Measurements from ENCODE around the gene CCDC13.

The CCDC13 gene

DNA sequence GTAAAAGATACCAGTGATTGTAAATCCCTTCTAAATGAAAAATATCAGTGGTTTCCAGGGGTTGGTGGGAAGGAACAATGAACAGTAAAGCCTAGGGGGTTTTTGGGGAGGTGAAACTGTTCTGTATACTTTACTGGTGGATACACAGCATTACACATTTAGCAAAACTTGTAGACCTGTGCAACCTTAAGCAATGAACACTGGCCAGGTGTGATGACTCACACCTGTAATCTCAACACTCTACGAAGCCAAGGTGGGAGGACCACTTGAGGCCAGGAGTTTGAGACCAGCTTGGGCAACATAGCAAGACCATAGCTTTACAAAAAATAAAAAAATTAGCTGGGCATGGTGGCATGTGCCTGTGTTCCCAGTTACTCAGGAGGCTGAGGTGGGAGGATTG lies 1.8 kb downstream of the CCDC13 start:
- no peak overlapping the region for H3K9ac ChIP-seq (ENCODE audit: low read depth in 1 of 2, low read length in 2 of 2)
- no peaks in the 10 kb centered on the region for H3K36me3 ChIP-seq (ENCODE audit: control insufficient read depth in 2 of 2, insufficient read depth in 2 of 2, low read length in 2 of 2)
- H3K9me3 ChIP-seq (ENCODE audit: control insufficient read depth in 2 of 2, low read length in 2 of 2): no peaks in the 10 kb centered on the region
- peaks cover 0 to 5% of the 10 kb centered on the region in 2 donors for H3K4me1 ChIP-seq (ENCODE audit: control insufficient read depth in 2 of 2, insufficient read depth in 2 of 2, low read length in 2 of 2)
- H3K4me3 ChIP-seq (ENCODE audit: low read length in 2 of 2): no peak overlapping the region
- H3K27ac ChIP-seq (ENCODE audit: low read depth in 2 of 2, low read length in 2 of 2): no peak overlapping the region
- H3K27me3 ChIP-seq (ENCODE audit: control insufficient read depth in 2 of 2, insufficient read depth in 2 of 2, low read length in 2 of 2): no peaks in the 10 kb centered on the region

DNA sequence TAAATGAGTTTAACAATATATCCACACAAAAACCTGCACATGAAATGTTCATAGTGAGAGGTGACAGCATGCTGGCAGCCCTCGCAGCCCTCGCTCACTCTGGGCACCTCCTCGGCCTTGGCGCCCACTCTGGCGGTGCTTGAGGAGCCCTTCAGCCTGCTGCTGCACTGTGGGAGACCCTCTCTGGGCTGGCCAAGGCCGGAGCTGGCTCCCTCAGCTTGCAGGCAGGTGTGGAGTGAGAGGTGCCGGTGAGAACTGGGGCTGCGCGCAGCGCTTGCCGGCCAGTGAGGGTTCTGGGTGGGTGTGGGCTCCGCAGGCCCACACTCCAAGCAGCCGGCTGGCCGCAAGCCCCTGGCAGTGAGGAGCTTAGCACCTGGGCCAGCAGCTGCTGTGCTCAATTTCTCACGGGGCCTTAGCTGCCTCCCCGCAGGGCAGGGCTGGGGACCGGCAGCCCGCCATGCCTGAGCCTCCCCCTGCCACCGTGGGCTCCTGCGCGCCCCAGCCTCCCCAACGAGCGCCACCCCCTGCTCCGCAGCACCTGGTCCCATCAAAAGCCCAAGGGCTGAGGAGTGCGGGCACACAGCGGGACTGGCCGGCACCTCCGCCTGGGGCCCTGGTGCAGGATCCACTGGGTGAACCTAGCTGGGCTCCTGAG lies 3.4 kb downstream of the CCDC13 start:
- no peak overlapping the region for H3K27ac ChIP-seq (ENCODE audit: low read depth in 2 of 2, low read length in 2 of 2)
- H3K27me3 ChIP-seq (ENCODE audit: control insufficient read depth in 2 of 2, insufficient read depth in 2 of 2, low read length in 2 of 2): no peaks in the 10 kb centered on the region
- H3K9ac ChIP-seq (ENCODE audit: low read depth in 1 of 2, low read length in 2 of 2): no peak overlapping the region
- H3K9me3 ChIP-seq (ENCODE audit: control insufficient read depth in 2 of 2, low read length in 2 of 2): no peaks in the 10 kb centered on the region
- no peaks in the 10 kb centered on the region for H3K36me3 ChIP-seq (ENCODE audit: control insufficient read depth in 2 of 2, insufficient read depth in 2 of 2, low read length in 2 of 2)
- H3K4me1 ChIP-seq (ENCODE audit: control insufficient read depth in 2 of 2, insufficient read depth in 2 of 2, low read length in 2 of 2): peaks cover 2 to 5% of the 10 kb centered on the region in 2 donors
- H3K4me3 ChIP-seq (ENCODE audit: low read length in 2 of 2): no peak overlapping the region

DNA sequence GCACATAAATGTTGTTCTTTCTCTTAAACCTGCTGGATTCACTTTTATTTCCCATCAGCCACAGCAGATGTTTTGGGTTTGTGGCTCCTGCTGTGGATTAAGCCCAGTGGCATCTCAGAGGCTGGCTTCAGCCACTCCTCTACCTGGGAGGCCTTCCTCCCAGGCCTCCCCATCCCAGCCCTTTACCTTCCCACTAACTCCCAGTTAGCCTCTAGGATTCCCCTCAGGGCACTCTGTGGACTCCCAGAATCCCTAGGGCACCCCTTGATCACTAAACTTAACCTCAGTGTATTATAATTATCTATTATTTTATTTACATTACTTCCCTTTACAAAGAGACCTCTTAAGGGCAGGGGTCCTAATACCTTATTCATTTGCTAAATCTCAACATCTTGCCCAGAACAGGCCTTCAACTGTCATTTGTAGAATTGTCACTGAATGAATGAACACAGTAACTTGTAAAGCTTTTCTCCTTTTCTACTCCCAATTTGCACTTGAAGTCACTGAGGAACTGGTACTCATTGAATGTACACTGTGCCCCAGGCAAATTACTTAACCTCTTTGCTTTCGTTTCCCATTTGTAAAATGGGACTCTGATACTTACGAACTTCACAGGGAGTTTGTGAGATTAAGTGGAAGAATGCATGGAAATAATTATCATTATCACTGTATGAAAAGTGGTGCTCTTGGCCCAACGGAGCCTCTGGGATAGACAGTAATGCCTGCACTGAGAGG lies 8.3 kb downstream of the CCDC13 start:
- no peaks in the 10 kb centered on the region for H3K27me3 ChIP-seq (ENCODE audit: control insufficient read depth in 2 of 2, insufficient read depth in 2 of 2, low read length in 2 of 2)
- H3K36me3 ChIP-seq (ENCODE audit: control insufficient read depth in 2 of 2, insufficient read depth in 2 of 2, low read length in 2 of 2): no peaks in the 10 kb centered on the region
- peaks cover 0 to 2% of the 10 kb centered on the region in 2 donors for H3K4me1 ChIP-seq (ENCODE audit: control insufficient read depth in 2 of 2, insufficient read depth in 2 of 2, low read length in 2 of 2)
- H3K4me3 ChIP-seq (ENCODE audit: low read length in 2 of 2): no peak overlapping the region
- H3K9me3 ChIP-seq (ENCODE audit: control insufficient read depth in 2 of 2, low read length in 2 of 2): no peaks in the 10 kb centered on the region
- no peak overlapping the region for H3K27ac ChIP-seq (ENCODE audit: low read depth in 2 of 2, low read length in 2 of 2)
- H3K9ac ChIP-seq (ENCODE audit: low read depth in 1 of 2, low read length in 2 of 2): no peak overlapping the region

DNA sequence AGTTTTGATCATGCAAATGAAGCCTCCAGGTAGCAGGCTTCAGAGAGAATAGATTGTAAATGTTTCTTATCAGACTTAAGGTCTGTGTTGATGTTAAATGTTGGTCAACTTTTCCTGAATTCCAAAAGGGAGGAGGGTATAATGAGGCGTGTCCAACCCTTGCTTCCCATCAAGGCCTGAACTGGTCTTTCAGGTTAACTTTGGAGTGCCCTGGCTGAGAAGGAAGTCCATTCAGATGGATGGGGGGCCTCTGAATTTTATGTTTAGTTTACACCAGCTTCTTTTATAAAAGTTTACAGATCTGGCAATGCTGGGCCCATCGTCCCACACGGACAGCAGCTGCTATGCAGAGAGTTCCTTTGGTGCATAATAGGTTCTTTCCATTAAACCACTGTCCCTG lies 8.9 kb downstream of the CCDC13 start:
- Histone ChIP-seq H3K27me3 (ENCODE audit: control insufficient read depth in 2 of 2, insufficient read depth in 2 of 2, low read length in 2 of 2) (no peaks in the 10 kb centered on the region), H3K36me3 (ENCODE audit: control insufficient read depth in 2 of 2, insufficient read depth in 2 of 2, low read length in 2 of 2) (no peaks in the 10 kb centered on the region), H3K27ac (ENCODE audit: low read depth in 2 of 2, low read length in 2 of 2) (no peak overlapping the region), H3K4me1 (ENCODE audit: control insufficient read depth in 2 of 2, insufficient read depth in 2 of 2, low read length in 2 of 2) (peaks cover 0 to 2% of the 10 kb centered on the region in 2 donors), H3K4me3 (ENCODE audit: low read length in 2 of 2) (no peak overlapping the region), H3K9ac (ENCODE audit: low read depth in 1 of 2, low read length in 2 of 2) (no peak overlapping the region), H3K9me3 (ENCODE audit: control insufficient read depth in 2 of 2, low read length in 2 of 2) (no peaks in the 10 kb centered on the region)

DNA sequence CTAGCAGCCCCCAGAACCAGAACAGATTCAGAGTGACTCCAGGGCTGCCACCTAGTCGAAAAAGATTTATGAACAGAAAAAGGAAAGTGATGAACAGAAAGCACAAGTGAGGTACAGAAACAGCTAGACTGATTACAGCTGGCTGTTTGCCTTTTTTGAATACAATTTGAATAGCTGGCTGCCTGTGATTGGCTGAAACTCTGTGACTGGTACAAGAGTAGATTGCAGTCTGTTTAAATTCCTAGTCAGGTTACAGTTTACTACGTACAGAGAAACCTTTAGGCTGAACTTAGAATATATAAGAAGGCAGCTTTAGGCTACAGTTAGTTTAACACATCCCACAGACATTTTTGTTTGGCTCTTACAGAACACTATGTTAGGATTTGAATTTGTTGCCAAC lies 10.0 kb downstream of the CCDC13 start:
- H3K4me3 ChIP-seq (ENCODE audit: low read length in 2 of 2): no peak overlapping the region
- no peak overlapping the region for H3K27ac ChIP-seq (ENCODE audit: low read depth in 2 of 2, low read length in 2 of 2)
- H3K9ac ChIP-seq (ENCODE audit: low read depth in 1 of 2, low read length in 2 of 2): no peak overlapping the region
- peaks cover 0 to 2% of the 10 kb centered on the region in 2 donors for H3K4me1 ChIP-seq (ENCODE audit: control insufficient read depth in 2 of 2, insufficient read depth in 2 of 2, low read length in 2 of 2)
- no peaks in the 10 kb centered on the region for H3K36me3 ChIP-seq (ENCODE audit: control insufficient read depth in 2 of 2, insufficient read depth in 2 of 2, low read length in 2 of 2)
- H3K9me3 ChIP-seq (ENCODE audit: control insufficient read depth in 2 of 2, low read length in 2 of 2): no peaks in the 10 kb centered on the region
- H3K27me3 ChIP-seq (ENCODE audit: control insufficient read depth in 2 of 2, insufficient read depth in 2 of 2, low read length in 2 of 2): no peaks in the 10 kb centered on the region

DNA sequence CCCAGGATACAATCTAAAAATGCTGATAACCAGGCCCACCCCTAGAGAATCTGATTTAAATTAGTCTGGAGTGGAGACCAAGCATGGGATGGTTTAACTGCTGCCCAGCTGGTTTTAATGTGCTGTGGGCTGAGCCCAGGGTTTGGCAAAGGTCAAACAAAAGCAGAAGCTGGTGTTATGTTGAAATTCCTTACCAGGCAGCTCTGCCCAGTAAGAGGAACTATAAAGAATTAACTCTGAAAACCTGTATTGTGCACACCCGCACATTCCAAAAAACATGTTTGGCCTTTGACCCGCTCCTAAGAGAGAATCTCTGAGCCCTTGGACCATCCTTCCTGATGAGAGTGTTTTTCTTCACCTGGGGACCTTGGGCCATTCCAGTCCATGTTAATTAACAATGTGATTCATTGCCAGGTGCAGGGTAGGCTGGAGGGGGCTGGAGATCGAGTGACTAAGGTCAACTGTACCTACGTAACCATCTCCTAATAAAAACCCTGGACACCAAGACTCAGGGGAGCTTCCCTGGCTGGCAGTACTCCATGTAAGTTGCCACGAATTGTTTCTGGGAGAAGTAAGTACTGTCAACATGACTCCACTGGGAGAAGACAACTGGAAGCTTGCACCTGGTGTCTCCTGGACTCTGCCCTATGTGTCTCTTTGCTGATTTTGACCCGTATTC lies 10.9 kb downstream of the CCDC13 start:
- H3K27me3 ChIP-seq (ENCODE audit: control insufficient read depth in 2 of 2, insufficient read depth in 2 of 2, low read length in 2 of 2): no peaks in the 10 kb centered on the region
- no peaks in the 10 kb centered on the region for H3K9me3 ChIP-seq (ENCODE audit: control insufficient read depth in 2 of 2, low read length in 2 of 2)
- no peaks in the 10 kb centered on the region for H3K36me3 ChIP-seq (ENCODE audit: control insufficient read depth in 2 of 2, insufficient read depth in 2 of 2, low read length in 2 of 2)
- no peak overlapping the region for H3K4me3 ChIP-seq (ENCODE audit: low read length in 2 of 2)
- no peak overlapping the region for H3K9ac ChIP-seq (ENCODE audit: low read depth in 1 of 2, low read length in 2 of 2)
- H3K4me1 ChIP-seq (ENCODE audit: control insufficient read depth in 2 of 2, insufficient read depth in 2 of 2, low read length in 2 of 2): peaks cover 0 to 2% of the 10 kb centered on the region in 2 donors
- H3K27ac ChIP-seq (ENCODE audit: low read depth in 2 of 2, low read length in 2 of 2): no peak overlapping the region

DNA sequence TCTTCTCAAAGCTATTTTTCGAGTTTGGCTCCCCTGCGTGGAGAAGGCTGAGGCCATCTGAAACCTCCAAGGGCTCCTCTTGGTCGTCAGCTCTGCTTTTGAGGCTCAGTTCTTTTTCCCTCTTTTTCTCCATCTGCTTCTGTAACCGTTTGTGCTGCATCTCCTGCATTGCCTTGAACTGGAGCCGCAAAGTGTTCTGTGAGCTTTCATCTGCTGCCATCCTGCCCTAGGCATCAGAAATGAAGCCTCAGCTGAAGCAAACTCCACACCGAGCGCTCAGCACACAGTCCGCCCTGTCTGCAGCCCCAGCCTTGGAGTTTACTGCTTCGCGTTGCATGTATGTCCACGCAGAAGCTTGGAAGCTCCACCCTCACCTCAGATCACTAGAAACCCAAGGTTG lies 14.9 kb downstream of the CCDC13 start:
- H3K9ac ChIP-seq (ENCODE audit: low read depth in 1 of 2, low read length in 2 of 2): no peak overlapping the region
- no peak overlapping the region for H3K27ac ChIP-seq (ENCODE audit: low read depth in 2 of 2, low read length in 2 of 2)
- no peaks in the 10 kb centered on the region for H3K4me1 ChIP-seq (ENCODE audit: control insufficient read depth in 2 of 2, insufficient read depth in 2 of 2, low read length in 2 of 2)
- no peaks in the 10 kb centered on the region for H3K9me3 ChIP-seq (ENCODE audit: control insufficient read depth in 2 of 2, low read length in 2 of 2)
- H3K27me3 ChIP-seq (ENCODE audit: control insufficient read depth in 2 of 2, insufficient read depth in 2 of 2, low read length in 2 of 2): no peaks in the 10 kb centered on the region
- no peak overlapping the region for H3K4me3 ChIP-seq (ENCODE audit: low read length in 2 of 2)
- no peaks in the 10 kb centered on the region for H3K36me3 ChIP-seq (ENCODE audit: control insufficient read depth in 2 of 2, insufficient read depth in 2 of 2, low read length in 2 of 2)

DNA sequence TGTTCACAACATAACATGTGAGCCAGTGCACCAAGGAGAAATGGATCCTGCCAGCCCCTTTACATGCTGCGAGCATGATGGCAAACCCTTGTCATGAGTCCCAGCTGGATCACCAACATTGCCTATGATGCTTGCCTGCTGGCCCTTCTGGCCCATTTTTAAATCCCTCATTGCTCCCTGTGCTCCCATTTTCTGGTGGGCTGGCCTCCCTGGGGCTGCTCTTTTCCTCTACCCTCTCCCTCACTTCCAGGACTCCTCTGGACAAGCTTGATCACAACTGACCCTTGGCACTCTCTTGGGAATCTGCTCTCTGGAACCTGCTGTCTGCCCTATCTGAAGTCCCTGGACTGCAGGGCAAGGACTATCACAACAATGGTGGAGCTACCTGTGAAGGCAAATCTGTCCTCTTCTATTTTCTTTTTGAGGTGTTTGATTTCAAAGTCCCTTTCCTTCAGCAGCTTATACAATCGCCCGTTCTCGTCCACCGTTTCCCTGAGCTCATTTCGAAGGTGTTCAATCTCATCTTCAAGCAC lies 16.3 kb downstream of the CCDC13 start:
- no peak overlapping the region for H3K9ac ChIP-seq (ENCODE audit: low read depth in 1 of 2, low read length in 2 of 2)
- H3K36me3 ChIP-seq (ENCODE audit: control insufficient read depth in 2 of 2, insufficient read depth in 2 of 2, low read length in 2 of 2): peaks cover 0 to 3% of the 10 kb centered on the region in 2 donors
- H3K9me3 ChIP-seq (ENCODE audit: control insufficient read depth in 2 of 2, low read length in 2 of 2): no peaks in the 10 kb centered on the region
- H3K27me3 ChIP-seq (ENCODE audit: control insufficient read depth in 2 of 2, insufficient read depth in 2 of 2, low read length in 2 of 2): no peaks in the 10 kb centered on the region
- H3K4me1 ChIP-seq (ENCODE audit: control insufficient read depth in 2 of 2, insufficient read depth in 2 of 2, low read length in 2 of 2): no peaks in the 10 kb centered on the region
- H3K27ac ChIP-seq (ENCODE audit: low read depth in 2 of 2, low read length in 2 of 2): peak overlapping the region in 1 of 2 donors; percentile 48
- H3K4me3 ChIP-seq (ENCODE audit: low read length in 2 of 2): no peak overlapping the region

DNA sequence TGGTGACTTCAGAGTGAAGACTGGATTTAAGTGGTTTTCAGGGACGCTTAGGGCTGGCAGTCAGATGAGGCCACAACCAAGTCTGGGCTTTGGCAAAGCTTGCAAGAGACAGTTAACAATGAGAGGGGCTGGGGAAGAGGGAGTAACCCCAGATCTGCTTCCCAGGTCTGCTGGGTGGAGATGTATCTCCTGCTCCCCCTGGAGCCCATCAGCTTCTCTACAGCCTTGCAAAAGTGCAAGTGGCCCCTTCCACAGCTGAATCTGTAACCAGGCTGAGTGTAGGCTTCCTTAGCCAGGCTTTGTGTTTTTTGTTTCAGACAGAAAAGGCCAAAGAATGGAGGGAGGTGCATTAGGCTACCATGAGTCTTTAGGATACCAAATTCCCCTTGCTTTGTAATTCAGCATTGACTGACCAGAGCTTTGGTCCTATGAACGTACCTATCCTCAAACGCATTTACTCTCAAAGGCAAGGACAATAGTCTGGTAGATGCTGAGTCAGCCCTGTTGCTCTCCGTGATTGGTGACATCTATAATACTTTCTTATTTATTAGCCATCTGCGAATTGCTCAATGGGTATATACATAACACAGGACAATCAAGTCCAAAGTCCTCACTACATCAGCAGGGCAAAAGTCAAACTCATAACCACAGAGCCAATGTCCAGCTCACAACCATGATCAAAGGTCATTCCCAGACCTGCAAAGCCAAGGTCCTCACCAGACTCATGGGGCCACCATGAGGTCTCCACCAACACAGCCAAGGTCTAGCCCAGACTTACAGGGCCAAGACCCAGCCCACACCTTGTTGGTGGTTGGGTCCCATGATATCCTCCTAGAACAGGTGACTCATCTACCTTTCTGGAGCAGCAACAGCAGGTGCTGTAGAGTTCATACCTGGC lies 17.1 kb downstream of the CCDC13 start:
- Histone ChIP-seq H3K36me3 (ENCODE audit: control insufficient read depth in 2 of 2, insufficient read depth in 2 of 2, low read length in 2 of 2) (peaks cover 0 to 3% of the 10 kb centered on the region in 2 donors), H3K4me1 (ENCODE audit: control insufficient read depth in 2 of 2, insufficient read depth in 2 of 2, low read length in 2 of 2) (no peaks in the 10 kb centered on the region), H3K9ac (ENCODE audit: low read depth in 1 of 2, low read length in 2 of 2) (no peak overlapping the region), H3K27ac (ENCODE audit: low read depth in 2 of 2, low read length in 2 of 2) (no peak overlapping the region), H3K4me3 (ENCODE audit: low read length in 2 of 2) (no peak overlapping the region), H3K9me3 (ENCODE audit: control insufficient read depth in 2 of 2, low read length in 2 of 2) (no peaks in the 10 kb centered on the region), H3K27me3 (ENCODE audit: control insufficient read depth in 2 of 2, insufficient read depth in 2 of 2, low read length in 2 of 2) (no peaks in the 10 kb centered on the region)
